Measurements from ENCODE around the gene CA4.
A peak's percentile ranks its signal among the peaks of the same experiment; 100 is the strongest.

The CA4 gene

DNA sequence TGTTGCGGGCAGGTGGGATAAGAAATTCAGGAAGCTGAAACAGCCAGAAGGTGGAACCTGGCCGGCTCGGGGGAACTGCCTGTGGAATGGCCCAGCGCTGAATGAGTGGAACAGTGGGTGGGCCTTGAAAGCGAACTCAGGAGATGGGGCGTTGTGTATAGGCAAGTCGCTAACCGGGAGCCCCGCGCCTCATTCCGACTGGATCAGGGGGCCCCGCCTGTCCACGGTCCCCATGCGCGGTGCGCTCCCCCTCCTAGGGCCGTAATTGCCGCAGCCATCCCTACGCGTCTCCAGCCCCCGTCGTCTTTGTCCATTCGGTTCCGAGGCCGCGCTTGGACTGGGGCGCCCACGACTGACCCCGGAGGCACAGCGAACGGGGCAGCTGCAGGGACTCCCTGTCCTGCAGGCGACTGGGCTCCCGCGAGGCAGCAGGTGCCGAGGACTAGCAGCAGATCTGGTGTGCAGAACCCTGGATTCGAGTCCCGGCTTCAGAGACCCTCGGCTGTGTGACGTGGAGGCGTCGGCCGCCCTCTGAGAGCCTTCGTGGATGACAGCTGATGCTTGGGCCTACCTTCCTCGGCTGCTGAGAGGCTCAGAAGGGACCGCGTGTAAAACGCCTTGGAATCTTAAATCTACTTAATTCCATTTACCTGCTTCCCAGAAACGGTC is 10.9 kb upstream of the CA4 start:
- peak overlapping the region; percentile 72 to 97 (median 88); a peak in 21 of 22 replicates for H3K4me2 ChIP-seq
- no peak for TF ChIP-seq Cebpa-rat (IDR thresholded peaks at IDR 0.05)
- H3K9me3 ChIP-seq (replicated peaks in 1 of 11): no peaks in the 10 kb centered on the region
- H3K36me3 ChIP-seq: no peaks in the 10 kb centered on the region
- no peak overlapping the region for H3K9ac ChIP-seq
- H3K4me3 ChIP-seq: peak overlapping the region in 3 of 10 experiments; percentile 31 to 51 (median 46); a peak in 5 of 20 replicates
- no peak overlapping the region for H3K27ac ChIP-seq
- peaks cover 43 to 73% (median 67%) of the 10 kb centered on the region in 10 experiments for H3K4me1 ChIP-seq
- peaks cover 35 to 45% (median 43%) of the 10 kb centered on the region in 11 experiments for H3K27me3 ChIP-seq
- H4K20me1 ChIP-seq: peaks cover 0 to 45% (median 6%) of the 10 kb centered on the region in 11 experiments; a peak in 12 of 22 replicates

DNA sequence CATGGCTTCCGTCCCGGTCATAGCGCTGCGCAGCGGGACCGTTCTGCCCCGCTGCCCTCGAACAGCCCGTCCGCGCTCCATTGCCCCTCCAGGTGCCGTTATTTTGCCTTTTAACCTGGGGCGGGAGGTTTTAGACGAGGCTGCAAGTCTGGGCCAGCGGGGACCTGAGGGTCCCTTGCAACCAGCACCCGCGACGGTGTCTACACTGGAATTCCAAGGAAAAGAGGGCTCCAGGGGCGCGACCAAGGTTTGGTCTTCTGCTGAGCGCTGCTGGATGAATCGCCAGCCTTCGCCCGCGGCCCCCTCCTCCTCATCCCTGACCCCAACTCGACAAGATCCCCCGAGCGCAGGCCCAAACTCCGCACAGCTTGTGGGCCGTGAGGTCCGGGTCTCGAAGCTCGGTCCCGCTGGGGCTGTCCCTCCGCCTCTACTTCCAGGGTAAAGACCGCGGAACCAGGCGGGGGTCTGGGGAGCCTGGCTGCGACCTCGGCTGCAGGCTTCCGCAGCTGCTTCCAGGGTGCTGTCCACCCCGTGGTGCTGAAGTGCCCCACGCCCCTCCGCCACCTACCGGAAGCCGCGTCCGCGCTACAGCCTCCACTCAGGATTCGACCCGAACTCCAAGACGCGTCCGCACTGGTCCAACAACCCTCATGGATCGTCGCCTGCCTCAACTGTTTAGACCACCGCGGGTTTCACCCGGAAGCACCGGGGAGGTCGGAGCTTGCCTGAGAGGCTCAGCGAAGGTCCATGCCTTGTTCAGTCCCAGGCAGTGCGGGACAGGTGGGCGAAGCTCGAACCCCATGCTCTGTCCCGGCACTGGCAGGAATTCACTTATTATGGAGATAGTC is 10.1 kb upstream of the CA4 start:
- peaks cover 0 to 45% (median 6%) of the 10 kb centered on the region in 11 experiments; a peak in 12 of 22 replicates for H4K20me1 ChIP-seq
- H3K9ac ChIP-seq: no peak overlapping the region
- no peak overlapping the region for H3K27ac ChIP-seq
- H3K4me2 ChIP-seq: peak overlapping the region; percentile 72 to 97 (median 88)
- H3K27me3 ChIP-seq: peaks cover 35 to 45% (median 43%) of the 10 kb centered on the region in 11 experiments
- H3K4me3 ChIP-seq: peak overlapping the region in 7 of 10 experiments; percentile 31 to 57 (median 41); a peak in 11 of 20 replicates
- no peaks in the 10 kb centered on the region for H3K36me3 ChIP-seq
- peaks cover 39 to 70% (median 63%) of the 10 kb centered on the region in 10 experiments for H3K4me1 ChIP-seq
- TF ChIP-seq Cebpa-rat (IDR thresholded peaks at IDR 0.05): no peak
- H3K9me3 ChIP-seq (replicated peaks in 1 of 11): no peaks in the 10 kb centered on the region

DNA sequence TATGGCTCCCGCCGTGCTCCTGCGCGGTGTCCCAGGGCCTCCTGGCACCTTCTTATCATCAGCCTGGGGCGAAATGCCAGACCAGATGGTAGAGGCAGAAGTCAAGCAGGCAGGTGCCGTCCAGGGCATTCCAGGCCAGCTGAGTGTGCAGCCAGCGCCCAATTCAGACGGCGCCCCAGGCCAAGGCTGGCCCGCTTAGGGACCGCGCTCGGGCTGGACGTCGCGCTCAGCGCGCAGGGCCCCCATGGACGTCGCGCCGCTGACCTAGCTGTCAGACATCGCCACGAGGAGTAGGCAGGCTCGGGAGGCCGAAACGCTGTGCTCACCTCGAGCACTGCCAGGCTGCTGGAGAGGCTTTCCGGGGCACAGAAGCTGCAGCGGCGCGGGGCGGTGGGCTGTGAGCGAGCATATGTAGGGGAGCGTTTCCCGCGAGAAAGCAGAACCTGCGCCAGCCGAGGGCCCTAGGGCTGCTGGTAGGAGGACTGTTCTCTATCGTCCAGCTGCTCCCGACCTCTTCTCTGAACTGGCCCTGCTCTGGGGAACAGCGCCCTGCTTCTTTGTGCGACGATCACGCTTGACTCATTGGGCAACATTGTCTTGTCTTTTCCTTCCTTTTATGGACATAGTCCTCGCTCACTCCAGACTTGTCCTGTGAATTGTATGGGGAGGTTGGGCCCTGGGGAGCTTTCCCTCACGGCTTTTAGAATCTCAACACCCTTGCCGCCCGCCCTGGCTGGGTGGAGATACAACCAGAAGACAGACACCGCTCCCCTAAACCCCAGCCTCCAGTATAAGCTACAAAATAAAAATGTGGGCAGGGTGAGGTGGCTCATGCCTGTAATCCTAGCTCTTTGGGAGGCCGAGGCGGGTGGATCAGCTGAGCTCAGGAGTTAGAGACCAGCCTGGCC is 8.4 kb upstream of the CA4 start:
- Histone ChIP-seq H3K27ac (no peak overlapping the region), H3K9me3 (replicated peaks in 1 of 11) (no peaks in the 10 kb centered on the region), H3K4me2 (peak overlapping the region in 7 of 11 experiments; percentile 10 to 85 (median 63); a peak in 7 of 22 replicates), H3K4me1 (peaks cover 35 to 59% (median 49%) of the 10 kb centered on the region in 10 experiments), H3K36me3 (no peaks in the 10 kb centered on the region), H4K20me1 (peaks cover 0 to 45% (median 6%) of the 10 kb centered on the region in 11 experiments; a peak in 12 of 22 replicates), H3K4me3 (no peak overlapping the region), H3K27me3 (peaks cover 35 to 51% (median 43%) of the 10 kb centered on the region in 11 experiments), H3K9ac (no peak overlapping the region)
- no peak for TF ChIP-seq Cebpa-rat (IDR thresholded peaks at IDR 0.05)

DNA sequence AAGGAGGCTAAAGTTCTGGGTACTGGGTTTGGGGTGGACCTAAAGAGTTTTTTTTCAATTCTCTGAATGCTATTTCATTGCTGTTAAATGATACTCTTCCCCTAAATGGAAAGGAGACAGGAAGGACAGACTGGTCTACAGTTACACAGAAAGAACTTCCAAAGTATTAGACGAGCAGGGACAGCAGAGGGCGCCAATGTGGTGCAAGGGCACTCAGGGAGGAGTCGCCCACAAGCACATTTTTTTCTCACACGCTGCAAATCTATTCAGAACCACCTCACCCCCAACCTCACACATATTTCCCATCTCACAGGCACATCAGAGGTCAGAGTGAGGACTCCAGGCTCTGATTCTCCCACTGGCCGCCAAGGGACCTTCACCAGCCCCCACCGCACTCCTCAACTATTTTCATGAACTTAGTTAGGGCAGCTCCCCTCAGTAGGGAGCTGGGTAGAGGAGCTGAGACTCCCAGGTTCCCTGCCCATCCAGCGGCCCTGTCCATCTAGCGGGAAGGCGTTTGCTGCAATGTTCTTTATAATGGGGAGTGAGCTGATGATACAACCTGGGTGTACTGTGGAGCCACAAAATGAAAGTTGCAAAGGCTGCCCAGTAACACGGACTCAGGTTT is 6.8 kb upstream of the CA4 start:
- H3K4me2 ChIP-seq: peak overlapping the region; percentile 53 to 85 (median 67)
- H3K4me1 ChIP-seq: peaks cover 31 to 48% (median 39%) of the 10 kb centered on the region in 10 experiments
- no peaks in the 10 kb centered on the region for H3K9me3 ChIP-seq (replicated peaks in 1 of 11)
- no peak overlapping the region for H3K27ac ChIP-seq
- H4K20me1 ChIP-seq: peaks cover 0 to 45% (median 6%) of the 10 kb centered on the region in 11 experiments; a peak in 12 of 22 replicates
- 0 out of 22 replicates have a peak overlapping the region, but pooled peaks of 1 of the 11 experiments have one; percentile 15 for H3K9ac ChIP-seq
- H3K27me3 ChIP-seq: peaks cover 35 to 53% (median 49%) of the 10 kb centered on the region in 11 experiments
- H3K36me3 ChIP-seq: no peaks in the 10 kb centered on the region
- H3K4me3 ChIP-seq: no peak overlapping the region
- no peak for TF ChIP-seq Cebpa-rat (IDR thresholded peaks at IDR 0.05)

DNA sequence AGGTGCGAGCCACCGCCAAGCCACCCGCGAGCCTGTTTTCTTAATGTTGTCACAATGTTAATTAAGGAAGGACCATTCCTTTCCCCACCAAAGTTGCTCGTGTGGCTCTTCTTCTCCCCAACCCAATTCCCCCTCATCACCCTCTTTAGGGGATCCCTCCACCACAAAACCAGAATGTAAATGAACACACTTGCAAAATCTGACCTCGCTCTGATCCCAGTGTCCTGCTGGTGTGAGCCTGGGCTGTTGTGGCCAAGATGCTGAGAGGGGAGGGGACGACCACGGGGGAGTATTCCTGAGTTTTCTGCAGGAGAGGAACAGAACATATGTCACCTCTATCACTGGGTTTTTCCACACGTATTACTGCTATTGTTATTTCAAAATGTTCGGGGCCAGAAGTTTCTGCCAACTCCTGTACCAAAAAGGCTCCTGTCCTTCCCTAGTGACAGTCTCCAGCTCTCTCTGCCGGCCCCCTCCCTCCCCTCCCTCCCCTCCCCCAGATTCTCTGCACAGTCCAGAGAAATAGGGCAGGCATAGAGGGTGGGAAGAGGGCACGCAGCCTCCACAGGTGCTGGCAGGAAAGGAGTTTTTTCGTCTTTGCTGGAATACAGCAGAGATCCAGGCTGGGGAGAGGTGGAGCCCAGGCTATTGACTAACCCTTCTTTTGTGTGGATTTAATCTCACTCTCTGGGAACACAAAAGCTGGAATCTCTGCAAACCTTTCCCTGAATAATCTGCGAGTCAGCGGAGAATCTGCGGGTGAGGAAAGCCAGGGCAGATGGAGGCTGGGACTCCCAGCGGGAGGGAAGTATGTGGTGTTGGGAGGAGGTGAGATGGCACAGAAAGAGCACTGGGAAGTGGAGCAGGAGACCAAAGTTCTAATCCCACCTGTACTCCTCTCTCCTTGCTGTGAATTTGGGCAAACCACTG is 4.5 kb upstream of the CA4 start:
- Histone ChIP-seq H3K4me1 (peaks cover 25 to 42% (median 32%) of the 10 kb centered on the region in 10 experiments), H3K4me2 (no peak overlapping the region), H3K9me3 (replicated peaks in 1 of 11) (peaks cover 0 to 9% (median 0%) of the 10 kb centered on the region in 11 experiments; a peak in 9 of 22 replicates), H3K27ac (no peak overlapping the region), H3K27me3 (peaks cover 39 to 58% (median 51%) of the 10 kb centered on the region in 11 experiments), H3K9ac (no peak overlapping the region), H3K4me3 (no peak overlapping the region), H3K36me3 (no peaks in the 10 kb centered on the region), H4K20me1 (peaks cover 0 to 44% (median 0%) of the 10 kb centered on the region in 11 experiments; a peak in 10 of 22 replicates)
- no peak for TF ChIP-seq Cebpa-rat (IDR thresholded peaks at IDR 0.05)

DNA sequence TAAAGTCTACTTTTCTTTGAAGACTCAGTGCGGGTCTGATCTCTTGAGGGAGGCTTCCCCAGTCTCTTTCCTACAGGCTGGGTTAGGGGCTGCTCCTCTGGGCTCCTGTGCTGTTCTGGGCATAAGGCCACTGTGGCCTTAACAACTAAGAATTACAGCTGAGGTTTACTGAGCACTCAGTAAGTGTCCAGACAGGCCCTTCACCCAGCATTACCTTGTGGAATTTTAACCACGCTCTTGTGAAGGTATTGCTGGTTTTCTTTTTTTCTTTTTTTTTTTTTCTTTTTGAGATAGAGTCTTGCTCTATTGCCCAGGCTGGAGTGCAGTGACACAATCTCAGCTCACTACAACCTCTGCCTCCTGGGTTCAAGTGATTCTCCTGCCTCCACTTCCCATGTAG is 3.6 kb upstream of the CA4 start:
- peaks cover 33 to 48% (median 39%) of the 10 kb centered on the region in 10 experiments for H3K4me1 ChIP-seq
- peaks cover 0 to 44% (median 3%) of the 10 kb centered on the region in 11 experiments; a peak in 8 of 22 replicates for H4K20me1 ChIP-seq
- no peak overlapping the region for H3K9ac ChIP-seq
- no peak overlapping the region for H3K27ac ChIP-seq
- H3K36me3 ChIP-seq: no peaks in the 10 kb centered on the region
- H3K9me3 ChIP-seq (replicated peaks in 1 of 11): peaks cover 0 to 9% (median 0%) of the 10 kb centered on the region in 11 experiments; a peak in 9 of 22 replicates
- TF ChIP-seq Cebpa-rat (IDR thresholded peaks at IDR 0.05): no peak
- H3K27me3 ChIP-seq: peaks cover 39 to 58% (median 51%) of the 10 kb centered on the region in 11 experiments
- no peak overlapping the region for H3K4me3 ChIP-seq
- H3K4me2 ChIP-seq: no peak overlapping the region

DNA sequence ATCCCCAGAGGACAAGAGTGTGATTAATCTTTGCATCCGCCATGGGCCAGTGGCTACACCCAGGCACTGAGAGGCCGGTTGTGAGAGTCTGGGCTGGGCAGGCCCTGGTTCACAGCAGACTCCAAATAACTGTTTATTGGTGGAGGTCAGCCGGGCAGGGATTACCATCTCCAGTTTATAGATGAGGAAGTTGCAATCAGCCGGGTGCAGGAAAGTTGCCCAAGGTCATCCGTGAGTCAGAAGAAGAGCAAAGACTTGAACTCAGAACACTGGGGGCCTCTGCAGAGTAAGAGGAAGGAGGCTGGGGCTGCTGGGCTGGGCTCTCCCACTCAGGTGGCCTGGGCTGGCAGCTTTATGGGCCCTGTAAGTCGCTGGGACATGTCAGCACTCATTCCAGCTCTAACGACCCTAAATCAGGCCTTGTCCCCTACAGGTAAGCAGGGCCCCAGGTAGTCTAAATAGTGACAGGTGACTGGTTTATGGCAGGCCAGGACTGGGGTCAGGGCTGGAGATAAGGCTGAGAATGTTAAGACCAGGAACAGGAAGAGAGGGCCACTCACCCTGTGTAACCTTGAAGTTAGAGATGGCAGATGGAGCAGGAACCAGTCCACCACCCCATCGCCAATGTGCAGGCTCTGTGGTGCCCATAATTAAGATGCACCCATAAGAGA is 2.1 kb upstream of the CA4 start:
- TF ChIP-seq Cebpa-rat (IDR thresholded peaks at IDR 0.05): no peak
- Histone ChIP-seq H3K4me3 (no peak overlapping the region), H3K4me1 (peaks cover 24 to 36% (median 28%) of the 10 kb centered on the region in 10 experiments), H4K20me1 (peaks cover 0 to 34% (median under 1%) of the 10 kb centered on the region in 11 experiments; a peak in 7 of 22 replicates), H3K27ac (no peak overlapping the region), H3K9ac (no peak overlapping the region), H3K4me2 (peak overlapping the region in 1 of 11 experiments; percentile 13; a peak in 1 of 22 replicates), H3K27me3 (peaks cover 40 to 58% (median 50%) of the 10 kb centered on the region in 11 experiments), H3K9me3 (replicated peaks in 1 of 11) (peaks cover 0 to 9% (median 0%) of the 10 kb centered on the region in 11 experiments; a peak in 9 of 22 replicates), H3K36me3 (no peaks in the 10 kb centered on the region)
